H1 (cell line): ENCODE data around the gene ALDH1A2. TPM values are rescaled to one million over a fixed set of nuclear protein-coding genes. Genes with fewer than 3 reads are reported as not detected.

ENCODE experiments used
- CTCF ChIA-PET: fragments of 300-600 bp; sonication (Branson Sonifier 250); formaldehyde crosslinking; loops from one replicate; lab custom pipeline; 2021; ENCODE audit not compliant: partially characterized antibody; lab: Charles Lee
- POLR2A ChIA-PET: fragments of 300-600 bp; sonication (Branson Sonifier 250); formaldehyde crosslinking; loops from one replicate; lab custom pipeline; 2021; ENCODE audit warnings: inconsistent platforms; ENCODE audit not compliant: partially characterized antibody; lab: Charles Lee
- DNase-seq, 2 experiments: peaks; one replicate each; pipeline versions ENCODE4 v3.0.0 to v3.0.0-alpha.2; 2010 to 2022; ENCODE audit warnings: low spot score in 2 of 2, low read depth in 1 of 2, mixed read lengths in 1 of 2
- FAIRE-seq: peaks from 2 replicates; lab custom pipeline; 2011; peaks lifted over from hg19 to GRCh38; lab: Jason Lieb, UNC
- H2AFZ ChIP-seq: 2 replicates; pipeline ENCODE4 v1.8.1; 2012; ENCODE audit warnings: low read length, inconsistent platforms
- H2AK5ac ChIP-seq: 2 replicates; pipeline ENCODE4 v1.6.1; 2013; ENCODE audit warnings: low read depth, low read length
- H2BK120ac ChIP-seq: replicated peaks from 2 replicates; pipeline ENCODE3; 2013; ENCODE audit warnings: low read depth, low read length, inconsistent platforms
- H2BK12ac ChIP-seq: 2 replicates; pipeline ENCODE4 v1.6.1; 2013; ENCODE audit warnings: low read depth, low read length
- H2BK15ac ChIP-seq: 2 replicates; pipeline ENCODE4 v1.6.1; 2013; ENCODE audit warnings: low read length
- H2BK20ac ChIP-seq: 2 replicates; pipeline ENCODE4 v1.6.1; 2013; ENCODE audit warnings: low read length
- H2BK5ac ChIP-seq: 2 replicates; pipeline ENCODE4 v1.6.1; 2013; ENCODE audit warnings: low read depth, low read length
- H3K14ac ChIP-seq: 2 replicates; pipeline ENCODE4 v1.6.1; 2013; ENCODE audit warnings: inconsistent platforms; ENCODE audit not compliant: insufficient read length
- H3K18ac ChIP-seq: 2 replicates; pipeline ENCODE4 v1.6.1; 2013; ENCODE audit warnings: low read length; ENCODE audit errors: extremely low read depth
- H3K23ac ChIP-seq: 2 replicates; pipeline ENCODE4 v1.6.1; 2013; ENCODE audit warnings: inconsistent platforms; ENCODE audit not compliant: insufficient read length
- H3K23me2 ChIP-seq: 2 replicates; pipeline ENCODE4 v1.6.1; 2013; ENCODE audit warnings: low read depth, low read length
- H3K27ac ChIP-seq: 2 replicates; pipeline ENCODE4 v1.6.1; 2011; ENCODE audit warnings: low read depth, low read length, inconsistent platforms
- H3K27me3 ChIP-seq, 4 experiments: replicated peaks in 1 of 4; 1 replicate in 1 of 4; 2 replicates in 3 of 4; pipeline versions ENCODE4 v1.6.1 to v1.8.1; 2011 to 2013; ENCODE audit warnings: low read length in 3 of 4, mild to moderate bottlenecking in 3 of 4, inconsistent platforms in 2 of 4, mixed read lengths in 2 of 4, moderate library complexity in 1 of 4; ENCODE audit not compliant: control insufficient read depth in 3 of 4, insufficient read depth in 3 of 4; ENCODE audit errors: extremely low read depth in 1 of 4
- H3K36me3 ChIP-seq, 4 experiments: 2 replicates each; pipeline versions ENCODE4 v1.6.1 to v1.8.1; 2011 to 2013; ENCODE audit warnings: mild to moderate bottlenecking in 4 of 4, low read length in 3 of 4, moderate library complexity in 2 of 4, control low read depth in 1 of 4, inconsistent platforms in 1 of 4; ENCODE audit not compliant: insufficient read depth in 4 of 4, control insufficient read depth in 2 of 4
- H3K4ac ChIP-seq: replicated peaks from 2 replicates; pipeline ENCODE3; 2013; ENCODE audit warnings: low read length, low read depth, mixed read lengths, inconsistent platforms; ENCODE audit not compliant: insufficient read length
- H3K4me1 ChIP-seq, 4 experiments: replicated peaks in 1 of 4; 1 replicate in 1 of 4; 2 replicates in 3 of 4; pipeline versions ENCODE4 v1.6.1 to v1.8.1; 2011 to 2013; ENCODE audit warnings: low read length in 3 of 4, inconsistent platforms in 2 of 4, mixed read lengths in 1 of 4; ENCODE audit not compliant: insufficient read depth in 4 of 4, control insufficient read depth in 3 of 4
- H3K4me2 ChIP-seq, 2 experiments: 2 replicates each; pipeline versions ENCODE4 v1.6.1 to v1.8.1; 2011 to 2013; ENCODE audit warnings: low read depth in 2 of 2, low read length in 2 of 2, control low read depth in 1 of 2, inconsistent platforms in 1 of 2, mild to moderate bottlenecking in 1 of 2; ENCODE audit not compliant: insufficient read depth in 1 of 2
- H3K4me3 ChIP-seq, 4 experiments: fragments of 200-600, 300-600 bp in 1 of 4; sonication (generic), shearing (Covaris generic), sonication (Bioruptor Twin) in 1 of 4; 2 replicates each; pipeline versions ENCODE4 v1.5.1 to v1.8.1; 2011 to 2016; ENCODE audit warnings: low read length in 4 of 4, low read depth in 3 of 4, control low read depth in 2 of 4, inconsistent platforms in 2 of 4, mild to moderate bottlenecking in 2 of 4, mixed read lengths in 1 of 4, moderate library complexity in 1 of 4; ENCODE audit not compliant: insufficient read depth in 2 of 4; ENCODE audit errors: extremely low read depth in 1 of 4
- H3K56ac ChIP-seq: replicated peaks from 2 replicates; pipeline ENCODE3; 2013; ENCODE audit warnings: low read depth, mild to moderate bottlenecking, mixed read lengths, low read length, inconsistent platforms; ENCODE audit not compliant: insufficient read length
- H3K79me1 ChIP-seq: 2 replicates; pipeline ENCODE4 v1.6.1; 2013; ENCODE audit warnings: low read depth, low read length, control low read depth
- H3K79me2 ChIP-seq, 2 experiments: 2 replicates each; pipeline versions ENCODE4 v1.6.1 to v1.8.1; 2012 to 2013; ENCODE audit warnings: low read length in 2 of 2, mild to moderate bottlenecking in 2 of 2, inconsistent platforms in 1 of 2; ENCODE audit not compliant: insufficient read depth in 2 of 2, control insufficient read depth in 1 of 2
- H3K9ac ChIP-seq, 4 experiments: replicated peaks in 1 of 4; 1 replicate in 1 of 4; 2 replicates in 3 of 4; pipeline versions ENCODE4 v1.6.1 to v1.8.1; 2011 to 2013; ENCODE audit warnings: low read depth in 3 of 4, low read length in 3 of 4, control low read depth in 2 of 4, mild to moderate bottlenecking in 2 of 4, moderate library complexity in 2 of 4, inconsistent platforms in 1 of 4; ENCODE audit errors: extremely low read depth in 1 of 4
- H3K9me3 ChIP-seq, 2 experiments: 2 replicates each; pipeline versions ENCODE4 v1.6.1 to v1.8.1; 2012 to 2013; ENCODE audit warnings: mild to moderate bottlenecking in 2 of 2, moderate library complexity in 2 of 2, control low read depth in 1 of 2, inconsistent platforms in 1 of 2, low read depth in 1 of 2, low read length in 1 of 2, mixed read lengths in 1 of 2; ENCODE audit not compliant: insufficient read depth in 2 of 2
- H4K20me1 ChIP-seq, 2 experiments: replicated peaks in 1 of 2; 2 replicates each; pipeline versions ENCODE3 to v1.8.1; 2011 to 2013; ENCODE audit warnings: inconsistent platforms in 2 of 2, low read length in 2 of 2, mild to moderate bottlenecking in 1 of 2; ENCODE audit not compliant: insufficient read depth in 2 of 2, control insufficient read depth in 1 of 2
- H4K5ac ChIP-seq: 2 replicates; pipeline ENCODE4 v1.6.1; 2013; ENCODE audit warnings: low read length, low read depth, mixed read lengths, inconsistent platforms; ENCODE audit not compliant: insufficient read length
- H4K8ac ChIP-seq: 2 replicates; pipeline ENCODE4 v1.8.0; 2013; ENCODE audit warnings: mild to moderate bottlenecking, moderate library complexity, low read length, inconsistent platforms; ENCODE audit not compliant: insufficient read depth; ENCODE audit errors: extremely low read depth
- H4K91ac ChIP-seq: replicated peaks from 2 replicates; pipeline ENCODE3; 2013; ENCODE audit warnings: low read length, mixed read lengths, inconsistent platforms; ENCODE audit not compliant: insufficient read length
- CBX5 ChIP-seq: fragments of 300-800, 300-1000 bp; sonication (generic); IDR thresholded peaks from 2 replicates; pipeline ENCODE4 v1.7.1; 2016; ENCODE audit warnings: antibody characterized with exemption, low read length, low read depth
- GTF2F1 ChIP-seq: IDR thresholded peaks from 2 replicates; pipeline ENCODE4 v1.6.1; 2012; ENCODE audit warnings: low read depth, low read length, improper control_type of control experiment, borderline replicate concordance
- JUN ChIP-seq: IDR thresholded peaks from 2 replicates; pipeline ENCODE4 v1.6.1; 2011; ENCODE audit warnings: low read depth, mild to moderate bottlenecking, improper control_type of control experiment, low read length
- KDM1A ChIP-seq: fragments of 200-600, 300-600 bp; sonication (generic); IDR thresholded peaks from 2 replicates; pipeline ENCODE4 v1.7.1; 2016; ENCODE audit warnings: mild to moderate bottlenecking, low read length, borderline replicate concordance
- TBP ChIP-seq: IDR thresholded peaks from 2 replicates; pipeline ENCODE4 v1.6.1; 2011; ENCODE audit warnings: low read depth, low read length, improper control_type of control experiment
- TEAD4 ChIP-seq: IDR thresholded peaks from 2 replicates; pipeline ENCODE4 v1.6.1; 2012; ENCODE audit warnings: low read depth, low read length, inconsistent platforms, mixed read lengths
- YY1 ChIP-seq: IDR thresholded peaks from 2 replicates; pipeline ENCODE4 v1.6.1; 2011; ENCODE audit warnings: low read depth, mild to moderate bottlenecking, low read length
- WGBS, 2 experiments: shearing (Covaris generic) in 1 of 2; methylation state at CpG; one replicate each; pipeline versions ENCODE4 v1.1.6 to v1.1.7; 2013 to 2015; ENCODE audit warnings: low lambda C conversion rate in 2 of 2, mixed read lengths in 2 of 2, inconsistent platforms in 1 of 2, low coverage in 1 of 2, missing lambda C conversion rate in 1 of 2; ENCODE audit not compliant: insufficient replicate concordance in 2 of 2, insufficient coverage in 1 of 2, insufficient read length in 1 of 2; ENCODE audit errors: extremely low coverage in 1 of 2, missing lambda C conversion rate in 1 of 2; 5-methylcytosine and 5-hydroxymethylcytosine counted together
- polyA plus RNA-seq, 7 experiments: library from polyadenylated mRNA; depleted of rRNA in 3 of 7; stranded (reverse) in 5 of 7; unstranded in 2 of 7; fragments of >200 nt in 5 of 7; fragments of 200-250 nt in 2 of 7; gene quantifications; 1 replicate in 5 of 7; 2 replicates in 1 of 7; 4 replicates in 1 of 7; pipeline versions ENCODE4 v1.2.1 to v1.2.3, GENCODE V29; 2011 to 2013; ENCODE audit warnings: missing spikeins in 2 of 7, mixed read lengths in 2 of 7
- total RNA-seq: library from RNA; stranded (reverse); fragmentation: NEBNext Ultra II Directional; extraction: Animal tissue kit (Norgen Biotek cat#: 25700); gene quantifications from 2 replicates; pipeline ENCODE4 v1.2.1, GENCODE V29; 2021
- TF ChIP-seq, protein P1 (sequence below): IDR thresholded peaks from 2 replicates; pipeline ENCODE4 v1.6.1; 2012; ENCODE audit warnings: low read length, inconsistent platforms

ALDH1A2 gene
- total and polyA plus RNA-seq, 2 of the 8 experiments (the other 6 are each of a cell fraction or from before 2014, with no cell fraction given): 0.06 to 0.24 TPM

- Histone ChIP-seq H3K4me1 (0 out of 7 replicates have a peak, but pooled peaks cover 0 to 2% (median 0%) of the 10 kb centered on the region in 4 experiments), H3K23ac (no peak overlapping the region), H2BK15ac (no peak overlapping the region), H3K4me3 (no peak overlapping the region), H3K79me2 (no peaks in the 10 kb centered on the region), H3K9ac (no peak overlapping the region), H3K18ac (no peak overlapping the region), H3K4ac (no peak overlapping the region), H2BK12ac (no peak overlapping the region), H2BK5ac (no peak overlapping the region), H3K79me1 (no peaks in the 10 kb centered on the region), H3K14ac (no peak overlapping the region), H3K56ac (no peak overlapping the region), H3K9me3 (no peaks in the 10 kb centered on the region), H3K23me2 (peaks cover 2% of the 10 kb centered on the region; the same call in 1 of the 2 replicates), H3K4me2 (no peak overlapping the region), H4K91ac (no peak overlapping the region), H2BK20ac (no peak overlapping the region), H2AFZ (no peak overlapping the region), H2BK120ac (no peak overlapping the region), H4K8ac (no peak overlapping the region), H3K27ac (no peak overlapping the region), H3K36me3 (no peaks in the 10 kb centered on the region), H3K27me3 (no peaks in the 10 kb centered on the region), H4K5ac (no peak overlapping the region), H2AK5ac (no peak overlapping the region), H4K20me1 (no peaks in the 10 kb centered on the region)
- FAIRE-seq: no peak
- 80% methylated on average over 2 of the region's 2 CpGs; no CpG with 5 or more reads in 1 of the 2 experiments for WGBS, 2 experiments
- ChIA-PET POLR2A (no interaction called here), CTCF (interaction anchor here (1.3 kb wide), 1 partner anchor 33 kb away, joined by 6 read pairs; no protein-coding TSS in a partner anchor)
- no peak for DNase-seq
- TF ChIP-seq TBP (no peak), CBX5 (no peak), TEAD4 (no peak), JUN (no peak), GTF2F1 (no peak), KDM1A (no peak), YY1 (no peak)
- TF ChIP-seq, protein P1, sequence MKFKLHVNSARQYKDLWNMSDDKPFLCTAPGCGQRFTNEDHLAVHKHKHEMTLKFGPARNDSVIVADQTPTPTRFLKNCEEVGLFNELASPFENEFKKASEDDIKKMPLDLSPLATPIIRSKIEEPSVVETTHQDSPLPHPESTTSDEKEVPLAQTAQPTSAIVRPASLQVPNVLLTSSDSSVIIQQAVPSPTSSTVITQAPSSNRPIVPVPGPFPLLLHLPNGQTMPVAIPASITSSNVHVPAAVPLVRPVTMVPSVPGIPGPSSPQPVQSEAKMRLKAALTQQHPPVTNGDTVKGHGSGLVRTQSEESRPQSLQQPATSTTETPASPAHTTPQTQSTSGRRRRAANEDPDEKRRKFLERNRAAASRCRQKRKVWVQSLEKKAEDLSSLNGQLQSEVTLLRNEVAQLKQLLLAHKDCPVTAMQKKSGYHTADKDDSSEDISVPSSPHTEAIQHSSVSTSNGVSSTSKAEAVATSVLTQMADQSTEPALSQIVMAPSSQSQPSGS: no peak
Observed at GRCh38 chr15:58037723-58038301, 27.7 kb downstream of the ALDH1A2 start.
